WTC11 (cell line): ENCODE data around the gene UBASH3B. TPM values are rescaled to one million over a fixed set of nuclear protein-coding genes. Genes with fewer than 3 reads are reported as not detected.
"Not testable (repeated sequence)": the region's sequence is repeated elsewhere in the genome, so short reads cannot be mapped to it uniquely, and the experiment has no call there.

ENCODE experiments used
- ATAC-seq: fragments of 200-7000 bp; cut with Tn5 transposase; 2 replicates; pipeline ENCODE4 v1.10.0; 2021; ENCODE audit warnings: mild to moderate bottlenecking, moderate library complexity
- CTCF ChIA-PET: fragments of 300-600 bp; sonication (Branson Sonifier 250); formaldehyde crosslinking; loops from one replicate; lab custom pipeline; 2021; ENCODE audit warnings: antibody characterized with exemption; lab: Charles Lee
- POLR2A ChIA-PET: fragments of 350-600 bp; sonication (Branson Sonifier 250); formaldehyde crosslinking; loops from one replicate; lab custom pipeline; 2021; ENCODE audit warnings: antibody characterized with exemption; lab: Charles Lee
- DNase-seq: peaks from one replicate; pipeline ENCODE4 v3.0.0; 2021; ENCODE audit warnings: low spot score
- H3K27ac Mint-ChIP-seq: 2 replicates; pipeline ENCODE4 v1.8.0; 2021; ENCODE audit warnings: mixed read lengths
- H3K27me3 Mint-ChIP-seq: 2 replicates; pipeline ENCODE4 v1.8.0; 2021; ENCODE audit warnings: low read depth, mild to moderate bottlenecking, moderate library complexity, mixed read lengths
- H3K36me3 Mint-ChIP-seq: 2 replicates; pipeline ENCODE4 v1.8.0; 2021; ENCODE audit warnings: mixed read lengths
- H3K4me1 Mint-ChIP-seq: 2 replicates; pipeline ENCODE4 v1.8.0; 2022; ENCODE audit warnings: mixed read lengths
- H3K4me3 Mint-ChIP-seq: 2 replicates; pipeline ENCODE4 v1.8.0; 2021; ENCODE audit warnings: mild to moderate bottlenecking, moderate library complexity, mixed read lengths
- H3K9me3 Mint-ChIP-seq: 2 replicates; pipeline ENCODE4 v1.8.0; 2021; ENCODE audit warnings: mixed read lengths
- AR ChIP-seq: fragments of 250-450 bp; sonication (Bioruptor Pico); IDR thresholded peaks from 2 replicates; pipeline ENCODE4 v1.9.0; 2021; ENCODE audit warnings: mild to moderate bottlenecking
- ATF3 ChIP-seq: sonication (generic); formaldehyde crosslinking; conservative IDR thresholded peaks from 2 replicates; pipeline ENCODE4 v1.8.1; 2022; ENCODE audit warnings: mild to moderate bottlenecking, missing genetic modification reagents
- CDX4 ChIP-seq: fragments of 250-450 bp; sonication (Bioruptor Pico); IDR thresholded peaks from 2 replicates; pipeline ENCODE4 v1.9.0; 2021; ENCODE audit warnings: moderate library complexity, mild to moderate bottlenecking, inconsistent platforms, borderline replicate concordance
- HMGXB4 ChIP-seq: sonication (generic); formaldehyde crosslinking; IDR thresholded peaks from 2 replicates; pipeline ENCODE4 v1.8.1; 2023; ENCODE audit warnings: mild to moderate bottlenecking, moderate library complexity, missing genetic modification reagents
- MAX ChIP-seq: sonication (generic); formaldehyde crosslinking; IDR thresholded peaks from 2 replicates; pipeline ENCODE4 v1.8.0; 2022; ENCODE audit warnings: mild to moderate bottlenecking, missing genetic modification reagents
- NFATC4 ChIP-seq: fragments of 250-450 bp; sonication (Bioruptor Pico); IDR thresholded peaks from 2 replicates; pipeline ENCODE4 v1.9.0; 2021; ENCODE audit warnings: mild to moderate bottlenecking
- NR1H2 ChIP-seq: sonication (generic); formaldehyde crosslinking; IDR thresholded peaks from 2 replicates; pipeline ENCODE4 v1.9.0; 2021; ENCODE audit warnings: mild to moderate bottlenecking, moderate library complexity, missing genetic modification reagents
- OVOL2 ChIP-seq: fragments of 250-450 bp; sonication (Bioruptor Pico); IDR thresholded peaks from 2 replicates; pipeline ENCODE4 v1.9.0; 2021; ENCODE audit warnings: mild to moderate bottlenecking, borderline replicate concordance
- RORB ChIP-seq: fragments of 250-450 bp; sonication (Bioruptor Pico); IDR thresholded peaks from 2 replicates; pipeline ENCODE4 v1.9.0; 2021; ENCODE audit warnings: mild to moderate bottlenecking
- SMAD3 ChIP-seq: sonication (generic); formaldehyde crosslinking; IDR thresholded peaks from 2 replicates; pipeline ENCODE4 v1.8.0; 2022; ENCODE audit warnings: missing genetic modification reagents, mild to moderate bottlenecking, borderline replicate concordance
- SOX15 ChIP-seq: fragments of 250-450 bp; sonication (Bioruptor Pico); IDR thresholded peaks from 2 replicates; pipeline ENCODE4 v1.9.0; 2021; ENCODE audit warnings: mild to moderate bottlenecking
- USF1 ChIP-seq: sonication (generic); formaldehyde crosslinking; IDR thresholded peaks from 2 replicates; pipeline ENCODE4 v1.8.0; 2022; ENCODE audit warnings: mild to moderate bottlenecking, missing genetic modification reagents
- USF2 ChIP-seq: sonication (generic); formaldehyde crosslinking; IDR thresholded peaks from 2 replicates; pipeline ENCODE4 v1.8.1; 2023; ENCODE audit warnings: mild to moderate bottlenecking, missing genetic modification reagents, moderate library complexity
- ZNF416 ChIP-seq: fragments of 250-450 bp; sonication (Bioruptor Pico); IDR thresholded peaks from 2 replicates; pipeline ENCODE4 v1.9.0; 2021; ENCODE audit warnings: mild to moderate bottlenecking, inconsistent platforms
- ZSCAN18 ChIP-seq: fragments of 250-450 bp; sonication (Bioruptor Pico); IDR thresholded peaks from 2 replicates; pipeline ENCODE4 v2.1.2; 2022; ENCODE audit warnings: mild to moderate bottlenecking, moderate library complexity
- total RNA-seq: library from RNA; stranded (reverse); gene quantifications from 3 replicates; pipeline ENCODE4 v1.2.3, GENCODE V29; 2021

The UBASH3B gene
- total RNA-seq, 1 experiment from 2014 or later = 21.1 TPM

GRCh38 chr11:122619757-122620156, 35.8 kb upstream of the UBASH3B start:
- no peak for DNase-seq
- no peak overlapping the region for H3K27ac Mint-ChIP-seq
- H3K27me3 Mint-ChIP-seq = no peaks in the 10 kb centered on the region
- H3K9me3 Mint-ChIP-seq = peaks cover 28% of the 10 kb centered on the region
- H3K4me3 Mint-ChIP-seq = no peak overlapping the region
- H3K36me3 Mint-ChIP-seq = no peaks in the 10 kb centered on the region; the same call in 1 of the 2 replicates
- POLR2A ChIA-PET = interaction anchor here (0.7 kb wide), 1 partner anchor 95 kb away, joined by 3 read pairs; no protein-coding TSS in a partner anchor
- TF ChIP-seq RORB (CRISPR knock-in tag) (no peak), AR (CRISPR knock-in tag) (no peak), USF1 (CRISPR knock-in tag) (no peak), ZNF416 (CRISPR knock-in tag) (no peak), NFATC4 (CRISPR knock-in tag) (no peak), USF2 (CRISPR knock-in tag) (no peak), OVOL2 (CRISPR knock-in tag) (no peak), ATF3 (CRISPR knock-in tag) (no peak), NR1H2 (CRISPR knock-in tag) (no peak), SOX15 (CRISPR knock-in tag) (no peak), CDX4 (CRISPR knock-in tag) (no peak), ZSCAN18 (no peak), MAX (CRISPR knock-in tag) (no peak), HMGXB4 (CRISPR knock-in tag) (no peak), SMAD3 (no peak)
- CTCF ChIA-PET = no interaction called here
- no peaks in the 10 kb centered on the region for H3K4me1 Mint-ChIP-seq
- no peak for ATAC-seq

- not testable (repeated sequence) for H3K9me3 Mint-ChIP-seq, H3K4me3 Mint-ChIP-seq, H3K4me1 Mint-ChIP-seq, H3K36me3 Mint-ChIP-seq, H3K27me3 Mint-ChIP-seq, ATAC-seq, H3K27ac Mint-ChIP-seq, DNase-seq
- ChIA-PET CTCF (interaction anchor here (0.8 to 4.6 kb wide), 3 partner anchors 45 to 156 kb away, joined by 3 to 57 read pairs (median 5); no protein-coding TSS in a partner anchor), POLR2A (interaction anchor here (0.6 kb wide), 1 partner anchor 18 kb away, joined by 3 read pairs; no protein-coding TSS in a partner anchor)
Observed at GRCh38 chr11:122625501-122625900, 30.0 kb upstream of the UBASH3B start.
